Cardiac muscle cell (in vitro differentiated cells and primary cell): ENCODE measurements around the gene GABPA. TPM values are rescaled to one million over a fixed set of nuclear protein-coding genes. Genes with fewer than 3 reads are reported as not detected.
A peak's percentile ranks its signal among the peaks of the same experiment; 100 is the strongest.

ENCODE experiments used
- DNase-seq, 2 donors: peaks; one replicate each; pipeline versions ENCODE4 v3.0.0 to v3.0.0-alpha.2; 2010 to 2017; ENCODE audit warnings: low read depth in 1 of 2, low spot score in 1 of 2
- H3K27ac ChIP-seq: fragments of 200-600 bp; sonication (generic); 2 replicates; pipeline ENCODE4 v1.5.1; 2016
- H3K27me3 ChIP-seq: fragments of 200-600 bp; sonication (generic); 2 replicates; pipeline ENCODE4 v1.6.0; 2016; ENCODE audit warnings: control low read depth
- H3K36me3 ChIP-seq: fragments of 200-600 bp; sonication (generic); 2 replicates; pipeline ENCODE4 v1.5.1; 2016; ENCODE audit warnings: control low read depth
- H3K4me1 ChIP-seq: fragments of 200-600 bp; sonication (generic); 2 replicates; pipeline ENCODE4 v1.8.1; 2017; ENCODE audit warnings: low read depth, mild to moderate bottlenecking, mixed run types
- H3K4me3 ChIP-seq: fragments of 200-600 bp; sonication (generic); 2 replicates; pipeline ENCODE4 v1.5.1; 2016; ENCODE audit warnings: mild to moderate bottlenecking
- H3K9me3 ChIP-seq: fragments of 200-600 bp; sonication (generic); 2 replicates; pipeline ENCODE4 v1.5.1; 2017; ENCODE audit warnings: low read depth, mild to moderate bottlenecking, control low read depth
- CTCF ChIP-seq: IDR thresholded peaks from 2 replicates; pipeline ENCODE4 v1.5.1; 2012; ENCODE audit warnings: low read depth, mild to moderate bottlenecking, low read length
- polyA plus RNA-seq: library from polyadenylated mRNA; unstranded; fragments of >200 nt; fragmentation: Nextera tagmentation; extraction: Ambion mirVana; gene quantifications from 2 replicates; pipeline ENCODE4 v1.2.1, GENCODE V29; 2016
- total RNA-seq: library from RNA; depleted of rRNA; stranded (reverse); fragments of >200 nt; gene quantifications from 2 replicates; pipeline ENCODE4 v1.2.3, GENCODE V29; 2016

GABPA gene
- total and polyA plus RNA-seq, 2 experiments from 2014 or later: 18.5 to 20.4 TPM

GRCh38 chr21:25734654-25734903 is 193 bp upstream of the GABPA start:
- TF ChIP-seq CTCF: no peak
- H3K9me3 ChIP-seq: no peaks in the 10 kb centered on the region
- H3K27ac ChIP-seq: peak overlapping the region; percentile 96
- peaks cover 32% of the 10 kb centered on the region for H3K4me1 ChIP-seq
- no peaks in the 10 kb centered on the region for H3K27me3 ChIP-seq
- peak overlapping the region; percentile 85 for H3K4me3 ChIP-seq
- no peak for DNase-seq
- peaks cover 9% of the 10 kb centered on the region for H3K36me3 ChIP-seq

GRCh38 chr21:25735646-25736597 is 1.1 kb downstream of the GABPA start:
- H3K27ac ChIP-seq: peak overlapping the region; percentile 96
- H3K27me3 ChIP-seq: no peaks in the 10 kb centered on the region
- no peak for TF ChIP-seq CTCF
- DNase-seq: peak; percentile 84 to 89
- H3K36me3 ChIP-seq: peaks cover under 1% of the 10 kb centered on the region
- no peaks in the 10 kb centered on the region for H3K9me3 ChIP-seq
- H3K4me3 ChIP-seq: peak overlapping the region; percentile 85
- H3K4me1 ChIP-seq: peaks cover 32% of the 10 kb centered on the region

- Histone ChIP-seq H3K4me1 (peaks cover 32% of the 10 kb centered on the region), H3K4me3 (peak overlapping the region; percentile 85), H3K27me3 (no peaks in the 10 kb centered on the region), H3K36me3 (peaks cover 7% of the 10 kb centered on the region), H3K9me3 (no peaks in the 10 kb centered on the region), H3K27ac (peak overlapping the region; percentile 96)
- no peak for DNase-seq
- no peak for TF ChIP-seq CTCF
These were observed 2.6 kb downstream of the GABPA start for GRCh38 chr21:25737421-25737820.

GRCh38 chr21:25742900-25743299 is 8.1 kb downstream of the GABPA start:
- H3K36me3 ChIP-seq: peaks cover 26% of the 10 kb centered on the region
- H3K9me3 ChIP-seq: no peaks in the 10 kb centered on the region
- H3K27ac ChIP-seq: no peak overlapping the region
- no peak for TF ChIP-seq CTCF
- H3K4me1 ChIP-seq: peaks cover 5% of the 10 kb centered on the region
- H3K4me3 ChIP-seq: no peak overlapping the region
- no peaks in the 10 kb centered on the region for H3K27me3 ChIP-seq
- DNase-seq: no peak

GRCh38 chr21:25744854-25745253 is 10.1 kb downstream of the GABPA start:
- TF ChIP-seq CTCF: no peak
- H3K4me3 ChIP-seq: no peak overlapping the region
- no peaks in the 10 kb centered on the region for H3K27me3 ChIP-seq
- no peak overlapping the region for H3K27ac ChIP-seq
- H3K4me1 ChIP-seq: no peaks in the 10 kb centered on the region
- DNase-seq: no peak
- H3K36me3 ChIP-seq: peaks cover 26% of the 10 kb centered on the region
- H3K9me3 ChIP-seq: no peaks in the 10 kb centered on the region
